Tibial nerve (tissue), 4 donors: ENCODE measurements around the gene GPBP1. TPM values are rescaled to one million over a fixed set of nuclear protein-coding genes. Genes with fewer than 3 reads are reported as not detected.
"Not testable (repeated sequence)": the region's sequence is repeated elsewhere in the genome, so short reads cannot be mapped to it uniquely, and the experiment has no call there.

ENCODE experiments used
- DNase-seq, 2 donors: peaks; one replicate each; pipeline ENCODE4 v3.0.0-alpha.2; 2019; ENCODE audit warnings: low spot score in 2 of 2
- H3K27ac ChIP-seq, 4 donors: fragments of 200-600 bp; sonication (generic) in 3 of 4; one replicate each; pipeline ENCODE4 v1.5.1; 2017 to 2019; ENCODE audit warnings: mild to moderate bottlenecking in 1 of 4
- H3K27me3 ChIP-seq, 2 donors: fragments of 200-600 bp; sonication (generic) in 1 of 2; one replicate each; pipeline versions ENCODE4 v1.5.1 to v1.6.0; 2017 to 2019
- H3K36me3 ChIP-seq, 3 donors: fragments of 200-600 bp; sonication (generic); one replicate each; pipeline ENCODE4 v1.5.1; 2018 to 2019
- H3K4me1 ChIP-seq, 4 donors: fragments of 200-600 bp; sonication (generic) in 3 of 4; one replicate each; pipeline ENCODE4 v1.5.1; 2017 to 2019
- H3K4me3 ChIP-seq, 4 donors: fragments of 200-600 bp; sonication (generic) in 3 of 4; one replicate each; pipeline ENCODE4 v1.5.1; 2017 to 2019; ENCODE audit warnings: mild to moderate bottlenecking in 1 of 4, moderate library complexity in 1 of 4
- H3K9me3 ChIP-seq, 4 donors: fragments of 200-600 bp; sonication (generic) in 3 of 4; one replicate each; pipeline ENCODE4 v1.5.1; 2017 to 2019
- CTCF ChIP-seq, 5 experiments: fragments of 200-600 bp in 3 of 5; fragments of 450-650 bp in 2 of 5; sonication (generic) in 3 of 5; IDR thresholded peaks; one replicate each; pipeline ENCODE4 v1.5.1; 2016 to 2019; ENCODE audit warnings: antibody characterized with exemption in 5 of 5, mild to moderate bottlenecking in 3 of 5, moderate library complexity in 2 of 5
- EP300 ChIP-seq, 2 donors: sonication (generic); formaldehyde crosslinking; IDR thresholded peaks; one replicate each; pipeline ENCODE4 v1.6.1; 2017; ENCODE audit warnings: antibody characterized with exemption in 2 of 2, mild to moderate bottlenecking in 1 of 2
- POLR2A ChIP-seq, 2 donors: fragments of 450-650 bp; IDR thresholded peaks; one replicate each; pipeline ENCODE4 v1.6.1; 2017; ENCODE audit warnings: antibody characterized with exemption in 2 of 2, mild to moderate bottlenecking in 2 of 2, moderate library complexity in 2 of 2
- WGBS, 2 donors: methylation state at CpG; one replicate each; pipeline ENCODE4 v1.1.5; 2018; 5-methylcytosine and 5-hydroxymethylcytosine counted together
- total RNA-seq, 4 donors: library from RNA; depleted of rRNA; stranded (reverse); fragments of >200 nt; gene quantifications; one replicate each; pipeline ENCODE4 v1.1.0, GENCODE V29; 2016

The GPBP1 gene
- total RNA-seq, 4 donors from 2014 or later = 74.3 to 107 (median 84.9) TPM

GRCh38 chr5:57185313-57185712 lies 11.5 kb downstream of the GPBP1 start:
- TF ChIP-seq POLR2A (IDR thresholded peaks at IDR 0.05) (no peak), EP300 (IDR thresholded peaks at IDR 0.05) (no peak), CTCF (IDR thresholded peaks at IDR 0.05) (no peak)
- H3K4me1 ChIP-seq = peaks cover 0 to 98% (median 44%) of the 10 kb centered on the region in 4 donors
- H3K4me3 ChIP-seq = no peak overlapping the region
- H3K27me3 ChIP-seq = no peaks in the 10 kb centered on the region
- H3K9me3 ChIP-seq = no peaks in the 10 kb centered on the region
- no peak overlapping the region for H3K27ac ChIP-seq
- H3K36me3 ChIP-seq = peaks cover 0 to 10% (median 0%) of the 10 kb centered on the region in 3 donors
- WGBS, 2 donors = 56 to 61% methylated on average over 9 of the region's 9 CpGs
- no peak for DNase-seq

GRCh38 chr5:57186194-57186593 lies 12.3 kb downstream of the GPBP1 start:
- WGBS, 2 donors = 69 to 72% methylated on average over 4 of the region's 4 CpGs
- H3K4me1 ChIP-seq = peaks cover 0 to 90% (median 40%) of the 10 kb centered on the region in 4 donors

GRCh38 chr5:57187977-57188376 lies 14.1 kb downstream of the GPBP1 start:
- 79 to 81% methylated on average over 4 of the region's 4 CpGs for WGBS, 2 donors
- Histone ChIP-seq H3K36me3 (peaks cover 0 to 13% (median 0%) of the 10 kb centered on the region in 3 donors), H3K4me1 (peaks cover 0 to 74% (median 32%) of the 10 kb centered on the region in 4 donors)
- not testable (repeated sequence) for DNase-seq, H3K27me3 ChIP-seq, H3K4me3 ChIP-seq, H3K27ac ChIP-seq, H3K9me3 ChIP-seq

More at GRCh38 chr5:57186194-57186593, 12.3 kb downstream of the GPBP1 start:
- Histone ChIP-seq H3K36me3 (peaks cover 0 to 10% (median 0%) of the 10 kb centered on the region in 3 donors), H3K4me3 (no peak overlapping the region), H3K27me3 (no peaks in the 10 kb centered on the region), H3K9me3 (no peaks in the 10 kb centered on the region), H3K27ac (no peak overlapping the region)
- TF ChIP-seq POLR2A (IDR thresholded peaks at IDR 0.05) = no peak
- no peak for TF ChIP-seq EP300 (IDR thresholded peaks at IDR 0.05)
- TF ChIP-seq CTCF (IDR thresholded peaks at IDR 0.05) = no peak
- no peak for DNase-seq

GRCh38 chr5:57189515-57189914 lies 15.7 kb downstream of the GPBP1 start:
- 81 to 82% methylated on average over 3 of the region's 3 CpGs for WGBS, 2 donors
- H3K27ac ChIP-seq = no peak overlapping the region

GRCh38 chr5:57190593-57190992 lies 16.7 kb downstream of the GPBP1 start:
- H3K27ac ChIP-seq = no peak overlapping the region
- DNase-seq = no peak
- H3K4me3 ChIP-seq = no peak overlapping the region
- TF ChIP-seq EP300 (IDR thresholded peaks at IDR 0.05) = no peak
- TF ChIP-seq POLR2A (IDR thresholded peaks at IDR 0.05) = no peak
- no peak for TF ChIP-seq CTCF (IDR thresholded peaks at IDR 0.05)
- H3K27me3 ChIP-seq = no peaks in the 10 kb centered on the region
- 76 to 85% methylated on average over 2 of the region's 2 CpGs for WGBS, 2 donors
- peaks cover 0 to 11% (median 0%) of the 10 kb centered on the region in 3 donors for H3K36me3 ChIP-seq
- H3K4me1 ChIP-seq = peaks cover 0 to 49% (median 26%) of the 10 kb centered on the region in 4 donors
- H3K9me3 ChIP-seq = no peaks in the 10 kb centered on the region

More at GRCh38 chr5:57189515-57189914, 15.7 kb downstream of the GPBP1 start:
- Histone ChIP-seq H3K4me3 (no peak overlapping the region), H3K9me3 (no peaks in the 10 kb centered on the region), H3K4me1 (peaks cover 0 to 59% (median 30%) of the 10 kb centered on the region in 4 donors), H3K27me3 (no peaks in the 10 kb centered on the region), H3K36me3 (peaks cover 0 to 8% (median 0%) of the 10 kb centered on the region in 3 donors)
- TF ChIP-seq CTCF (IDR thresholded peaks at IDR 0.05) (no peak), POLR2A (IDR thresholded peaks at IDR 0.05) (no peak), EP300 (IDR thresholded peaks at IDR 0.05) (no peak)
- DNase-seq = no peak
